ENCODE measurements around the gene AGK. TPM values are rescaled to one million over a fixed set of nuclear protein-coding genes. Genes with fewer than 3 reads are reported as not detected.

Gene AGK
- total RNA-seq, 4 donors from 2014 or later: 15.3 to 42.7 (median 19.4) TPM

- Histone ChIP-seq H3K27me3 (no peaks in the 10 kb centered on the region), H3K4me1 (no peaks in the 10 kb centered on the region), H3K9me3 (no peaks in the 10 kb centered on the region), H3K36me3 (peaks cover 26% of the 10 kb centered on the region), H3K27ac (no peak overlapping the region), H3K4me3 (no peak overlapping the region)
- no peak for DNase-seq (ENCODE audit: low spot score in 2 of 2)
- 98% methylated on average over 2 of the region's 2 CpGs for WGBS
- no peak for TF ChIP-seq POLR2A (IDR thresholded peaks at IDR 0.05)
- no peak for TF ChIP-seq EP300 (IDR thresholded peaks at IDR 0.05)
- TF ChIP-seq CTCF (IDR thresholded peaks at IDR 0.05): no peak
- TF ChIP-seq POLR2AphosphoS5 (IDR thresholded peaks at IDR 0.05): no peak
Observed at GRCh38 chr7:141597966-141598365, 46.8 kb downstream of the AGK start.

GRCh38 chr7:141598408-141598807 lies 47.2 kb downstream of the AGK start:
- DNase-seq (ENCODE audit: low spot score in 2 of 2): no peak
- H3K4me1 ChIP-seq: no peaks in the 10 kb centered on the region
- no peak overlapping the region for H3K4me3 ChIP-seq
- TF ChIP-seq POLR2A (IDR thresholded peaks at IDR 0.05) (no peak), POLR2AphosphoS5 (IDR thresholded peaks at IDR 0.05) (no peak), CTCF (IDR thresholded peaks at IDR 0.05) (no peak), EP300 (IDR thresholded peaks at IDR 0.05) (no peak)
- no peaks in the 10 kb centered on the region for H3K27me3 ChIP-seq
- no peak overlapping the region for H3K27ac ChIP-seq
- peaks cover 26% of the 10 kb centered on the region for H3K36me3 ChIP-seq
- no peaks in the 10 kb centered on the region for H3K9me3 ChIP-seq
- WGBS: 93% methylated on average over 2 of the region's 2 CpGs

GRCh38 chr7:141600168-141601006 lies 49.2 kb downstream of the AGK start:
- no peak for DNase-seq (ENCODE audit: low spot score in 2 of 2)
- Histone ChIP-seq H3K4me1 (no peaks in the 10 kb centered on the region), H3K9me3 (no peaks in the 10 kb centered on the region), H3K27ac (no peak overlapping the region), H3K27me3 (no peaks in the 10 kb centered on the region), H3K4me3 (no peak overlapping the region), H3K36me3 (peaks cover 17% of the 10 kb centered on the region)
- TF ChIP-seq EP300 (IDR thresholded peaks at IDR 0.05): no peak
- no peak for TF ChIP-seq POLR2AphosphoS5 (IDR thresholded peaks at IDR 0.05)
- TF ChIP-seq POLR2A (IDR thresholded peaks at IDR 0.05): no peak
- no peak for TF ChIP-seq CTCF (IDR thresholded peaks at IDR 0.05)
- 93% methylated on average over 4 of the region's 4 CpGs for WGBS

GRCh38 chr7:141609576-141609975 lies 58.4 kb downstream of the AGK start:
- Histone ChIP-seq H3K27me3 (no peaks in the 10 kb centered on the region), H3K9me3 (no peaks in the 10 kb centered on the region), H3K27ac (no peak overlapping the region), H3K36me3 (peaks cover 20% of the 10 kb centered on the region), H3K4me3 (no peak overlapping the region), H3K4me1 (no peaks in the 10 kb centered on the region)
- DNase-seq (ENCODE audit: low spot score in 2 of 2): no peak
- TF ChIP-seq POLR2A (IDR thresholded peaks at IDR 0.05) (no peak), EP300 (IDR thresholded peaks at IDR 0.05) (no peak), POLR2AphosphoS5 (IDR thresholded peaks at IDR 0.05) (no peak), CTCF (IDR thresholded peaks at IDR 0.05) (no peak)
- 92% methylated on average over 3 of the region's 3 CpGs for WGBS

- no peak for DNase-seq (ENCODE audit: low spot score in 2 of 2)
- H3K27me3 ChIP-seq: no peaks in the 10 kb centered on the region
- no peaks in the 10 kb centered on the region for H3K9me3 ChIP-seq
- H3K36me3 ChIP-seq: peaks cover 24% of the 10 kb centered on the region
- H3K4me1 ChIP-seq: no peaks in the 10 kb centered on the region
- H3K4me3 ChIP-seq: no peak overlapping the region
- no peak for TF ChIP-seq POLR2AphosphoS5 (IDR thresholded peaks at IDR 0.05)
- TF ChIP-seq POLR2A (IDR thresholded peaks at IDR 0.05): no peak
- no peak for TF ChIP-seq CTCF (IDR thresholded peaks at IDR 0.05)
- TF ChIP-seq EP300 (IDR thresholded peaks at IDR 0.05): no peak
- H3K27ac ChIP-seq: no peak overlapping the region
- WGBS: 95% methylated on average over 1 of the region's 1 CpG
Observed at GRCh38 chr7:141610671-141611070, 59.5 kb downstream of the AGK start.
